ENCODE results near the gene UNK. TPM values are rescaled to one million over a fixed set of nuclear protein-coding genes. Genes with fewer than 3 reads are reported as not detected.
A peak's percentile ranks its signal among the peaks of the same experiment; 100 is the strongest.

UNK gene
- polyA plus RNA-seq, 4 donors = 8.9 to 34.3 (median 16.3) TPM

GRCh38 chr17:75793460-75793859 lies 8.9 kb downstream of the UNK start:
- 51 to 68% (median 63%) methylated on average over 1 of the region's 1 CpG for WGBS, 3 donors
- Histone ChIP-seq H3K9me3 (ENCODE audit: control insufficient read depth in 2 of 2, insufficient read depth in 1 of 2, low read depth in 1 of 2, low read length in 1 of 2) (no peaks in the 10 kb centered on the region), H3K4me3 (ENCODE audit: low read depth in 1 of 3, low read length in 3 of 3) (no peak overlapping the region), H3K27ac (ENCODE audit: low read depth in 1 of 3, low read length in 2 of 3) (no peak overlapping the region), H3K4me1 (ENCODE audit: control insufficient read depth in 3 of 3, insufficient read depth in 2 of 3, low read depth in 1 of 3, low read length in 2 of 3) (no peaks in the 10 kb centered on the region), H3K36me3 (ENCODE audit: control insufficient read depth in 3 of 3, insufficient read depth in 2 of 3, low read depth in 1 of 3, low read length in 3 of 3) (peaks cover 2 to 43% (median 5%) of the 10 kb centered on the region in 3 donors), H3K27me3 (ENCODE audit: control insufficient read depth in 3 of 3, insufficient read depth in 3 of 3, low read length in 3 of 3) (no peaks in the 10 kb centered on the region)
- FAIRE-seq = no peak
- DNase-seq = no peak

- DNase-seq = no peak
- H3K9me3 ChIP-seq (ENCODE audit: control insufficient read depth in 2 of 2, insufficient read depth in 1 of 2, low read depth in 1 of 2, low read length in 1 of 2) = no peaks in the 10 kb centered on the region
- no peak overlapping the region for H3K27ac ChIP-seq (ENCODE audit: low read depth in 1 of 3, low read length in 2 of 3)
- peaks cover 5 to 53% (median 6%) of the 10 kb centered on the region in 3 donors for H3K36me3 ChIP-seq (ENCODE audit: control insufficient read depth in 3 of 3, insufficient read depth in 2 of 3, low read depth in 1 of 3, low read length in 3 of 3)
- H3K4me1 ChIP-seq (ENCODE audit: control insufficient read depth in 3 of 3, insufficient read depth in 2 of 3, low read depth in 1 of 3, low read length in 2 of 3) = no peaks in the 10 kb centered on the region
- WGBS, 3 donors = 83 to 91% (median 90%) methylated on average over 8 of the region's 8 CpGs
- H3K27me3 ChIP-seq (ENCODE audit: control insufficient read depth in 3 of 3, insufficient read depth in 3 of 3, low read length in 3 of 3) = no peaks in the 10 kb centered on the region
- H3K4me3 ChIP-seq (ENCODE audit: low read depth in 1 of 3, low read length in 3 of 3) = no peak overlapping the region
- no peak for FAIRE-seq
Observed at GRCh38 chr17:75795820-75796607, 11.4 kb downstream of the UNK start.

GRCh38 chr17:75799402-75799801 lies 14.8 kb downstream of the UNK start:
- Histone ChIP-seq H3K9me3 (ENCODE audit: control insufficient read depth in 2 of 2, insufficient read depth in 1 of 2, low read depth in 1 of 2, low read length in 1 of 2) (no peaks in the 10 kb centered on the region), H3K4me1 (ENCODE audit: control insufficient read depth in 3 of 3, insufficient read depth in 2 of 3, low read depth in 1 of 3, low read length in 2 of 3) (no peaks in the 10 kb centered on the region), H3K27ac (ENCODE audit: low read depth in 1 of 3, low read length in 2 of 3) (no peak overlapping the region), H3K36me3 (ENCODE audit: control insufficient read depth in 3 of 3, insufficient read depth in 2 of 3, low read depth in 1 of 3, low read length in 3 of 3) (peaks cover 5 to 61% (median 5%) of the 10 kb centered on the region in 3 donors), H3K4me3 (ENCODE audit: low read depth in 1 of 3, low read length in 3 of 3) (no peak overlapping the region), H3K27me3 (ENCODE audit: control insufficient read depth in 3 of 3, insufficient read depth in 3 of 3, low read length in 3 of 3) (no peaks in the 10 kb centered on the region)
- FAIRE-seq = no peak
- no peak for DNase-seq
- WGBS, 3 donors = 80 to 87% (median 86%) methylated on average over 4 of the region's 4 CpGs

GRCh38 chr17:75803883-75804282 lies 19.3 kb downstream of the UNK start:
- Histone ChIP-seq H3K27ac (ENCODE audit: low read depth in 1 of 3, low read length in 2 of 3) (no peak overlapping the region), H3K27me3 (ENCODE audit: control insufficient read depth in 3 of 3, insufficient read depth in 3 of 3, low read length in 3 of 3) (no peaks in the 10 kb centered on the region), H3K4me1 (ENCODE audit: control insufficient read depth in 3 of 3, insufficient read depth in 2 of 3, low read depth in 1 of 3, low read length in 2 of 3) (no peaks in the 10 kb centered on the region), H3K9me3 (ENCODE audit: control insufficient read depth in 2 of 2, insufficient read depth in 1 of 2, low read depth in 1 of 2, low read length in 1 of 2) (no peaks in the 10 kb centered on the region), H3K4me3 (ENCODE audit: low read depth in 1 of 3, low read length in 3 of 3) (no peak overlapping the region), H3K36me3 (ENCODE audit: control insufficient read depth in 3 of 3, insufficient read depth in 2 of 3, low read depth in 1 of 3, low read length in 3 of 3) (peaks cover 2 to 52% (median 5%) of the 10 kb centered on the region in 3 donors)
- FAIRE-seq (no peak), DNase-seq (no peak)
- WGBS, 3 donors = 89 to 94% (median 93%) methylated on average over 1 of the region's 1 CpG

GRCh38 chr17:75806822-75807500 lies 22.4 kb downstream of the UNK start:
- no peaks in the 10 kb centered on the region for H3K9me3 ChIP-seq (ENCODE audit: control insufficient read depth in 2 of 2, insufficient read depth in 1 of 2, low read depth in 1 of 2, low read length in 1 of 2)
- DNase-seq (no peak), FAIRE-seq (no peak)
- H3K27ac ChIP-seq (ENCODE audit: low read depth in 1 of 3, low read length in 2 of 3) = no peak overlapping the region
- no peaks in the 10 kb centered on the region for H3K4me1 ChIP-seq (ENCODE audit: control insufficient read depth in 3 of 3, insufficient read depth in 2 of 3, low read depth in 1 of 3, low read length in 2 of 3)
- H3K27me3 ChIP-seq (ENCODE audit: control insufficient read depth in 3 of 3, insufficient read depth in 3 of 3, low read length in 3 of 3) = no peaks in the 10 kb centered on the region
- H3K4me3 ChIP-seq (ENCODE audit: low read depth in 1 of 3, low read length in 3 of 3) = no peak overlapping the region
- peaks cover 3 to 60% (median 9%) of the 10 kb centered on the region in 3 donors for H3K36me3 ChIP-seq (ENCODE audit: control insufficient read depth in 3 of 3, insufficient read depth in 2 of 3, low read depth in 1 of 3, low read length in 3 of 3)
- 91 to 93% (median 91%) methylated on average over 4 of the region's 4 CpGs for WGBS, 3 donors

- Histone ChIP-seq H3K4me1 (ENCODE audit: control insufficient read depth in 3 of 3, insufficient read depth in 2 of 3, low read depth in 1 of 3, low read length in 2 of 3) (no peaks in the 10 kb centered on the region), H3K9me3 (ENCODE audit: control insufficient read depth in 2 of 2, insufficient read depth in 1 of 2, low read depth in 1 of 2, low read length in 1 of 2) (no peaks in the 10 kb centered on the region), H3K36me3 (ENCODE audit: control insufficient read depth in 3 of 3, insufficient read depth in 2 of 3, low read depth in 1 of 3, low read length in 3 of 3) (peaks cover 3 to 63% (median 9%) of the 10 kb centered on the region in 3 donors), H3K27me3 (ENCODE audit: control insufficient read depth in 3 of 3, insufficient read depth in 3 of 3, low read length in 3 of 3) (no peaks in the 10 kb centered on the region), H3K27ac (ENCODE audit: low read depth in 1 of 3, low read length in 2 of 3) (no peak overlapping the region), H3K4me3 (ENCODE audit: low read depth in 1 of 3, low read length in 3 of 3) (no peak overlapping the region)
- FAIRE-seq (no peak), DNase-seq (no peak)
- 89 to 97% (median 93%) methylated on average over 3 of the region's 3 CpGs for WGBS, 3 donors
Observed at GRCh38 chr17:75807861-75808260, 23.3 kb downstream of the UNK start.

- Histone ChIP-seq H3K4me3 (ENCODE audit: low read depth in 1 of 3, low read length in 3 of 3) (no peak overlapping the region), H3K36me3 (ENCODE audit: control insufficient read depth in 3 of 3, insufficient read depth in 2 of 3, low read depth in 1 of 3, low read length in 3 of 3) (peaks cover 3 to 70% (median 9%) of the 10 kb centered on the region in 3 donors), H3K27ac (ENCODE audit: low read depth in 1 of 3, low read length in 2 of 3) (no peak overlapping the region), H3K27me3 (ENCODE audit: control insufficient read depth in 3 of 3, insufficient read depth in 3 of 3, low read length in 3 of 3) (no peaks in the 10 kb centered on the region), H3K9me3 (ENCODE audit: control insufficient read depth in 2 of 2, insufficient read depth in 1 of 2, low read depth in 1 of 2, low read length in 1 of 2) (no peaks in the 10 kb centered on the region), H3K4me1 (ENCODE audit: control insufficient read depth in 3 of 3, insufficient read depth in 2 of 3, low read depth in 1 of 3, low read length in 2 of 3) (no peaks in the 10 kb centered on the region)
- WGBS, 3 donors = 75 to 88% (median 79%) methylated on average over 4 of the region's 4 CpGs
- DNase-seq (no peak), FAIRE-seq (no peak)
Observed at GRCh38 chr17:75808549-75808904, 23.9 kb downstream of the UNK start.

- H3K27ac ChIP-seq (ENCODE audit: low read depth in 1 of 3, low read length in 2 of 3) = peak overlapping the region in 1 of 3 donors; percentile 21
- H3K4me3 ChIP-seq (ENCODE audit: low read depth in 1 of 3, low read length in 3 of 3) = no peak overlapping the region
- no peak for FAIRE-seq
- peaks cover 3 to 75% (median 9%) of the 10 kb centered on the region in 3 donors for H3K36me3 ChIP-seq (ENCODE audit: control insufficient read depth in 3 of 3, insufficient read depth in 2 of 3, low read depth in 1 of 3, low read length in 3 of 3)
- H3K9me3 ChIP-seq (ENCODE audit: control insufficient read depth in 2 of 2, insufficient read depth in 1 of 2, low read depth in 1 of 2, low read length in 1 of 2) = no peaks in the 10 kb centered on the region
- DNase-seq = no peak
- no peaks in the 10 kb centered on the region for H3K4me1 ChIP-seq (ENCODE audit: control insufficient read depth in 3 of 3, insufficient read depth in 2 of 3, low read depth in 1 of 3, low read length in 2 of 3)
- 80 to 88% (median 81%) methylated on average over 13 to 18 of the region's 18 CpGs for WGBS, 3 donors
- H3K27me3 ChIP-seq (ENCODE audit: control insufficient read depth in 3 of 3, insufficient read depth in 3 of 3, low read length in 3 of 3) = no peaks in the 10 kb centered on the region
Observed at GRCh38 chr17:75808905-75809621, 24.5 kb downstream of the UNK start.

Measured in small intestine (tissue), 7 donors.